HEK293 (cell line): ENCODE measurements around the gene MCM5.

Source experiments
- GFI1B ChIP-seq: fragments of 450-650 bp; formaldehyde crosslinking; IDR thresholded peaks from 2 replicates; pipeline ENCODE4 v1.5.1; 2016; ENCODE audit warnings: missing biosample characterization, missing genetic modification characterization
- IKZF3 ChIP-seq: fragments of 450-650 bp; IDR thresholded peaks from 2 replicates; pipeline ENCODE4 v1.5.0; 2018; ENCODE audit warnings: missing biosample characterization, mild to moderate bottlenecking, missing genetic modification characterization, moderate library complexity
- INSM2 ChIP-seq: fragments of 450-650 bp; formaldehyde crosslinking; IDR thresholded peaks from 2 replicates; pipeline ENCODE4 v1.5.1; 2016; ENCODE audit warnings: missing biosample characterization, missing genetic modification characterization
- OSR2 ChIP-seq: fragments of 450-650 bp; formaldehyde crosslinking; IDR thresholded peaks from 2 replicates; pipeline ENCODE4 v1.5.1; 2016; ENCODE audit warnings: missing biosample characterization, missing genetic modification characterization
- PRDM4 ChIP-seq: fragments of 450-650 bp; formaldehyde crosslinking; IDR thresholded peaks from 2 replicates; pipeline ENCODE4 v1.5.1; 2017; ENCODE audit warnings: missing biosample characterization, missing genetic modification characterization
- REPIN1 ChIP-seq: fragments of 450-650 bp; formaldehyde crosslinking; IDR thresholded peaks from 2 replicates; pipeline ENCODE4 v1.5.1; 2017; ENCODE audit warnings: missing biosample characterization, missing genetic modification characterization, low read depth
- TCF7L2 ChIP-seq: IDR thresholded peaks from 2 replicates; pipeline ENCODE4 v1.6.1; 2011; ENCODE audit warnings: low read depth, mild to moderate bottlenecking, inconsistent platforms, low read length, moderate library complexity, borderline replicate concordance
- ZBTB17 ChIP-seq: fragments of 450-650 bp; formaldehyde crosslinking; IDR thresholded peaks from 2 replicates; pipeline ENCODE4 v1.5.1; 2016; ENCODE audit warnings: missing biosample characterization, missing genetic modification characterization
- ZNF133 ChIP-seq: fragments of 450-650 bp; formaldehyde crosslinking; IDR thresholded peaks from 2 replicates; pipeline ENCODE4 v1.5.1; 2016; ENCODE audit warnings: missing biosample characterization, missing genetic modification characterization
- ZNF140 ChIP-seq: fragments of 450-650 bp; formaldehyde crosslinking; IDR thresholded peaks from 2 replicates; pipeline ENCODE4 v1.5.1; 2016; ENCODE audit warnings: missing biosample characterization, missing genetic modification characterization
- ZNF16 ChIP-seq: fragments of 450-650 bp; formaldehyde crosslinking; IDR thresholded peaks from 2 replicates; pipeline ENCODE4 v1.5.1; 2016; ENCODE audit warnings: low read depth, missing biosample characterization, missing genetic modification characterization
- ZNF175 ChIP-seq: fragments of 450-650 bp; formaldehyde crosslinking; IDR thresholded peaks from 2 replicates; pipeline ENCODE4 v1.5.1; 2016; ENCODE audit warnings: missing biosample characterization, missing genetic modification characterization
- ZNF239 ChIP-seq: fragments of 450-650 bp; formaldehyde crosslinking; IDR thresholded peaks from 2 replicates; pipeline ENCODE4 v1.5.1; 2016; ENCODE audit warnings: missing biosample characterization, missing genetic modification characterization
- ZNF280D ChIP-seq: fragments of 450-650 bp; formaldehyde crosslinking; IDR thresholded peaks from 2 replicates; pipeline ENCODE4 v1.5.1; 2016; ENCODE audit warnings: missing biosample characterization, missing genetic modification characterization
- ZNF324 ChIP-seq: fragments of 450-650 bp; formaldehyde crosslinking; IDR thresholded peaks from 2 replicates; pipeline ENCODE4 v1.5.1; 2016; ENCODE audit warnings: missing biosample characterization, missing genetic modification characterization
- ZNF341 ChIP-seq: fragments of 450-650 bp; formaldehyde crosslinking; IDR thresholded peaks from 2 replicates; pipeline ENCODE4; 2016; ENCODE audit warnings: low read depth, missing biosample characterization, missing genetic modification characterization
- ZNF362 ChIP-seq: fragments of 450-650 bp; formaldehyde crosslinking; IDR thresholded peaks from 2 replicates; pipeline ENCODE4 v1.5.1; 2016; ENCODE audit warnings: missing biosample characterization, missing genetic modification characterization
- ZNF37A ChIP-seq: fragments of 450-650 bp; IDR thresholded peaks from 2 replicates; pipeline ENCODE4 v1.5.1; 2018; ENCODE audit warnings: missing biosample characterization, missing genetic modification characterization
- ZNF404 ChIP-seq: fragments of 450-650 bp; formaldehyde crosslinking; IDR thresholded peaks from 2 replicates; pipeline ENCODE4 v1.5.1; 2017; ENCODE audit warnings: missing biosample characterization, missing genetic modification characterization
- ZNF423 ChIP-seq: fragments of 450-650 bp; formaldehyde crosslinking; IDR thresholded peaks from 2 replicates; pipeline ENCODE4 v1.5.1; 2016; ENCODE audit warnings: missing biosample characterization, missing genetic modification characterization
- ZNF449 ChIP-seq: fragments of 450-650 bp; formaldehyde crosslinking; IDR thresholded peaks from 2 replicates; pipeline ENCODE4 v1.5.1; 2017; ENCODE audit warnings: missing biosample characterization, mild to moderate bottlenecking, missing genetic modification characterization, moderate library complexity
- ZNF510 ChIP-seq: fragments of 450-650 bp; formaldehyde crosslinking; IDR thresholded peaks from 2 replicates; pipeline ENCODE4 v1.5.1; 2018; ENCODE audit warnings: mild to moderate bottlenecking, missing genetic modification characterization, missing biosample characterization; ENCODE audit not compliant: insufficient replicate concordance
- ZNF654 ChIP-seq: fragments of 450-650 bp; formaldehyde crosslinking; IDR thresholded peaks from 2 replicates; pipeline ENCODE4 v1.5.1; 2016; ENCODE audit warnings: low read depth, missing biosample characterization, missing genetic modification characterization
- ZNF704 ChIP-seq: fragments of 450-650 bp; formaldehyde crosslinking; IDR thresholded peaks from 2 replicates; pipeline ENCODE4 v1.5.1; 2016; ENCODE audit warnings: missing biosample characterization, missing genetic modification characterization

The MCM5 gene

GRCh38 chr22:35376728-35377472 is 23.0 kb upstream of the MCM5 start (continued):
- TF ChIP-seq IKZF3 (tag by site-specific recombination) = 0 out of 2 replicates have a peak, but pooled peaks have one; percentile 33
- TF ChIP-seq REPIN1 (tag by site-specific recombination) = no peak
- TF ChIP-seq ZNF140 (tag by site-specific recombination) = no peak
- TF ChIP-seq ZNF362 (tag by site-specific recombination) = no peak
- TF ChIP-seq ZNF449 (tag by site-specific recombination) = no peak
- no peak for TF ChIP-seq OSR2 (tag by site-specific recombination)
- no peak for TF ChIP-seq ZNF37A
- no peak for TF ChIP-seq ZNF704 (tag by site-specific recombination)
- no peak for TF ChIP-seq ZNF404 (tag by site-specific recombination)
- TF ChIP-seq GFI1B (tag by site-specific recombination) = 0 out of 2 replicates have a peak, but pooled peaks have one; percentile 28
- no peak for TF ChIP-seq ZNF133
- no peak for TF ChIP-seq PRDM4
- no peak for TF ChIP-seq ZNF175 (tag by site-specific recombination)
- TF ChIP-seq INSM2 (tag by site-specific recombination) = peak; percentile 69; the same call in 1 of the 2 replicates
- peak; percentile 86 for TF ChIP-seq ZBTB17 (tag by site-specific recombination)
- no peak for TF ChIP-seq ZNF239 (tag by site-specific recombination)
- TF ChIP-seq TCF7L2 = no peak
- no peak for TF ChIP-seq ZNF654 (tag by site-specific recombination)
- TF ChIP-seq ZNF280D (tag by site-specific recombination) = 0 out of 2 replicates have a peak, but pooled peaks have one; percentile 42
- no peak for TF ChIP-seq ZNF510
- no peak for TF ChIP-seq ZNF16 (tag by site-specific recombination)
- no peak for TF ChIP-seq ZNF423 (tag by site-specific recombination)
- TF ChIP-seq ZNF341 = peak; percentile 16; the same call in 1 of the 2 replicates
- peak; percentile 90; the same call in 1 of the 2 replicates for TF ChIP-seq ZNF324
